Measurements from ENCODE around the gene SPATA18.

DNA sequence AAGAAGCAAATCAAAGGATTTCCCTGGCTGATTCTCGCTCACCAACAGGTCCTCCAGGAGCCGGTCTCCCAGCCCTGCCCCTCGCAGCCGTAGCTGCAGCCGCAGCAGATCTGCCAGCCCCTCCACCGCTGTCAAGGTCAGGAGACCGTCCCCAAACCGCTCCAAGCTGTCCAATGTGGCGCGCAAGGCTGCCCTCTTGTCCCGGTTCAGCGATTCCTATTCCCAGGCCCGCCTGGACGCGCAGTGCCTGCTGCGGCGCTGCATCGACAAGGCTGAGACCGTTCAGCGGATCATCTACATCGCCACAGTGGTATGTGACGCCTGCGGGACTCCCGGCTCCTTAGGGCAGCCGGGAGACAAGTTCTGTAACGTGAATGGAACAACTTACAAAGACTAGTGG is 25.6 kb downstream of the SPATA18 start:
- TF ChIP-seq, protein P1, sequence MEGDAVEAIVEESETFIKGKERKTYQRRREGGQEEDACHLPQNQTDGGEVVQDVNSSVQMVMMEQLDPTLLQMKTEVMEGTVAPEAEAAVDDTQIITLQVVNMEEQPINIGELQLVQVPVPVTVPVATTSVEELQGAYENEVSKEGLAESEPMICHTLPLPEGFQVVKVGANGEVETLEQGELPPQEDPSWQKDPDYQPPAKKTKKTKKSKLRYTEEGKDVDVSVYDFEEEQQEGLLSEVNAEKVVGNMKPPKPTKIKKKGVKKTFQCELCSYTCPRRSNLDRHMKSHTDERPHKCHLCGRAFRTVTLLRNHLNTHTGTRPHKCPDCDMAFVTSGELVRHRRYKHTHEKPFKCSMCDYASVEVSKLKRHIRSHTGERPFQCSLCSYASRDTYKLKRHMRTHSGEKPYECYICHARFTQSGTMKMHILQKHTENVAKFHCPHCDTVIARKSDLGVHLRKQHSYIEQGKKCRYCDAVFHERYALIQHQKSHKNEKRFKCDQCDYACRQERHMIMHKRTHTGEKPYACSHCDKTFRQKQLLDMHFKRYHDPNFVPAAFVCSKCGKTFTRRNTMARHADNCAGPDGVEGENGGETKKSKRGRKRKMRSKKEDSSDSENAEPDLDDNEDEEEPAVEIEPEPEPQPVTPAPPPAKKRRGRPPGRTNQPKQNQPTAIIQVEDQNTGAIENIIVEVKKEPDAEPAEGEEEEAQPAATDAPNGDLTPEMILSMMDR (IDR thresholded peaks at IDR 0.05 in 8 of 11, conservative IDR thresholded peaks at IDR 0.05 in 3 of 11) = no peak
- no peak for TF ChIP-seq POLR2AphosphoS5 (IDR thresholded peaks at IDR 0.05)

Measured in spleen (tissue), 7 donors.